ENCODE results near the gene PGAP1. TPM values are rescaled to one million over a fixed set of nuclear protein-coding genes. Genes with fewer than 3 reads are reported as not detected.

PGAP1 gene
- total and polyA plus RNA-seq, 9 of the 15 experiments (the other 6 are each of a cell fraction or from before 2014, with no cell fraction given): 0.08 to 0.73 (median 0.52) TPM

GRCh38 chr2:196915507-196916189 lies 10.9 kb downstream of the PGAP1 start:
- intact Hi-C loops (cut with micrococcal nuclease): no loop called here
- in situ Hi-C loops (cut with MboI): no loop called here
- H3K4me1 ChIP-seq (replicated peaks in 1 of 2; ENCODE audit: control insufficient read depth in 2 of 2, insufficient read depth in 2 of 2, low read length in 2 of 2): no peaks in the 10 kb centered on the region
- no peak overlapping the region for H2AFZ ChIP-seq (ENCODE audit: low read depth, low read length)
- H3K4me2 ChIP-seq (ENCODE audit: insufficient read depth, low read length): no peak overlapping the region
- no peaks in the 10 kb centered on the region for H4K20me1 ChIP-seq (replicated peaks; ENCODE audit: control insufficient read depth, insufficient read depth, low read length)
- H3K9ac ChIP-seq (ENCODE audit: insufficient read depth in 1 of 2, low read depth in 2 of 2, low read length in 2 of 2): no peak overlapping the region
- TF ChIP-seq HOMEZ (CRISPR knock-in tag; IDR thresholded peaks at IDR 0.05) (no peak), ETV6 (IDR thresholded peaks at IDR 0.05; ENCODE audit: borderline replicate concordance in 1 of 2, low read depth in 2 of 2, low read length in 1 of 2) (no peak), ETV6 (CRISPR knock-in tag; IDR thresholded peaks at IDR 0.05; ENCODE audit: borderline replicate concordance) (no peak), ARID3B (CRISPR knock-in tag; IDR thresholded peaks at IDR 0.05; ENCODE audit: borderline replicate concordance) (no peak), FOXA3 (CRISPR knock-in tag; conservative IDR thresholded peaks at IDR 0.05 in 1 of 2, IDR thresholded peaks at IDR 0.05 in 1 of 2) (no peak), U2AF1 (optimal IDR thresholded peaks at IDR 0.05; ENCODE audit: low read depth, low read length) (no peak)
- TF ChIP-seq, protein P1, sequence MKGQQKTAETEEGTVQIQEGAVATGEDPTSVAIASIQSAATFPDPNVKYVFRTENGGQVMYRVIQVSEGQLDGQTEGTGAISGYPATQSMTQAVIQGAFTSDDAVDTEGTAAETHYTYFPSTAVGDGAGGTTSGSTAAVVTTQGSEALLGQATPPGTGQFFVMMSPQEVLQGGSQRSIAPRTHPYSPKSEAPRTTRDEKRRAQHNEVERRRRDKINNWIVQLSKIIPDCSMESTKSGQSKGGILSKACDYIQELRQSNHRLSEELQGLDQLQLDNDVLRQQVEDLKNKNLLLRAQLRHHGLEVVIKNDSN (CRISPR knock-in tag; IDR thresholded peaks at IDR 0.05): no peak
- TF ChIP-seq, protein P2, sequence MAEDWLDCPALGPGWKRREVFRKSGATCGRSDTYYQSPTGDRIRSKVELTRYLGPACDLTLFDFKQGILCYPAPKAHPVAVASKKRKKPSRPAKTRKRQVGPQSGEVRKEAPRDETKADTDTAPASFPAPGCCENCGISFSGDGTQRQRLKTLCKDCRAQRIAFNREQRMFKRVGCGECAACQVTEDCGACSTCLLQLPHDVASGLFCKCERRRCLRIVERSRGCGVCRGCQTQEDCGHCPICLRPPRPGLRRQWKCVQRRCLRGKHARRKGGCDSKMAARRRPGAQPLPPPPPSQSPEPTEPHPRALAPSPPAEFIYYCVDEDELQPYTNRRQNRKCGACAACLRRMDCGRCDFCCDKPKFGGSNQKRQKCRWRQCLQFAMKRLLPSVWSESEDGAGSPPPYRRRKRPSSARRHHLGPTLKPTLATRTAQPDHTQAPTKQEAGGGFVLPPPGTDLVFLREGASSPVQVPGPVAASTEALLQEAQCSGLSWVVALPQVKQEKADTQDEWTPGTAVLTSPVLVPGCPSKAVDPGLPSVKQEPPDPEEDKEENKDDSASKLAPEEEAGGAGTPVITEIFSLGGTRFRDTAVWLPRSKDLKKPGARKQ (CRISPR knock-in tag; IDR thresholded peaks at IDR 0.05): no peak
- no peak for DNase-seq (ENCODE audit: extremely low read depth in 1 of 4, low spot score in 3 of 4)
- no peaks in the 10 kb centered on the region for H3K36me3 ChIP-seq (ENCODE audit: control insufficient read depth, insufficient read depth, low read length)
- FAIRE-seq: no peak
- H3K9me1 ChIP-seq (ENCODE audit: control insufficient read depth, insufficient read depth, low read length): no peaks in the 10 kb centered on the region
- no peak for ATAC-seq
- WGBS (ENCODE audit: insufficient coverage, low coverage, missing lambda C conversion rate): 12% methylated on average over 3 of the region's 3 CpGs
- H3K27ac ChIP-seq (ENCODE audit: extremely low read depth, low read depth, low read length): no peak overlapping the region
- H3K27me3 ChIP-seq (ENCODE audit: control insufficient read depth in 2 of 2, insufficient read depth in 2 of 2, low read length in 2 of 2): no peaks in the 10 kb centered on the region
- POLR2A ChIA-PET: no interaction called here
- no peak overlapping the region for H3K4me3 ChIP-seq
- H3K79me2 ChIP-seq (ENCODE audit: control insufficient read depth, insufficient read depth, low read length): no peaks in the 10 kb centered on the region
- no TSS peak for BruUV-seq (replicated peaks)
- H3K9me3 ChIP-seq (replicated peaks; ENCODE audit: control insufficient read depth, insufficient read depth, low read depth, low read length): no peaks in the 10 kb centered on the region
- CTCF ChIA-PET (ENCODE audit: low intra/inter-chr PET ratio): no interaction called here
